Gastrocnemius medialis (tissue), 4 donors: Measurements from ENCODE around the gene ARVCF.

Experiments used
- POLR2A ChIP-seq, 2 donors: fragments of 450-650 bp; IDR thresholded peaks; one replicate each; pipeline ENCODE4 v1.6.1; 2017; ENCODE audit warnings: antibody characterized with exemption in 2 of 2, mild to moderate bottlenecking in 2 of 2, moderate library complexity in 2 of 2
- TF ChIP-seq, protein P1 (sequence below), 5 experiments: fragments of 450-650 bp in 3 of 5; fragments of 200-600 bp in 2 of 5; sonication (generic) in 2 of 5; IDR thresholded peaks in 4 of 5; conservative IDR thresholded peaks in 1 of 5; 1 replicate in 4 of 5; 2 replicates in 1 of 5; pipeline ENCODE4 v1.5.1; 2016 to 2019; ENCODE audit warnings: antibody characterized with exemption in 5 of 5, mild to moderate bottlenecking in 3 of 5, moderate library complexity in 3 of 5

DNA sequence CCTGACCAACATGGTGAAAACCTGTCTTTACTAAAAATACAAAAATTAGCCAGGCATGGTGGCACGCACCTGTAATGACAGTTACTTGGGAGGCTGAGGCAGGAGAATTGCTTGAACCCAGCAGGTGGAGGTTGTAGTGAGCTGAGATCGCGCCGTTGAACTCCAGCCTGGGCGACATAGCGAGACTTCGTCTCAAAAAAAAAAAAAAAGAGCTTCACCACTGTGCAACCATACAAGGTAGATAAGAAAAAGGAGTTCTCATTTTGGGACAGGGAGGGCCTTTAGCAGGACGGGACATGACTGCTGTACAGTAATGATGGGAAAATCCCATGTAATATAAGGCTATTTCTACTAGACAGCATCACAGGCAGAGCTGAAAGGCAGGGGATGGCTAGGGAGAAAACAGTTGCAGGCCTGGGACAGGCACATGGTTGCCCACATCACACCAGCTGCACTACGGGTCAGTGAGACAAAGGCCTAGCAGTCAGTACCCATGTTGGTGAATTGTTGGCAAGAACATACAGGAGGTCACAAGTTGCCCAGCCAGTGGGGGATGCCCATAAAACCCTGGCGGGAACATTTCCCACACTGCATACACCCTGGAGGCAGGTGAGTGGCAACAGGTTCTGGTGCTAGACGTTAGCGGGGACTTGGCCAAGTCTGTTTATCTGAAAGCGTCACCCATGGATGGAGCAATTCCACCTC, 9.7 kb upstream of the ARVCF start:
- TF ChIP-seq, protein P1, sequence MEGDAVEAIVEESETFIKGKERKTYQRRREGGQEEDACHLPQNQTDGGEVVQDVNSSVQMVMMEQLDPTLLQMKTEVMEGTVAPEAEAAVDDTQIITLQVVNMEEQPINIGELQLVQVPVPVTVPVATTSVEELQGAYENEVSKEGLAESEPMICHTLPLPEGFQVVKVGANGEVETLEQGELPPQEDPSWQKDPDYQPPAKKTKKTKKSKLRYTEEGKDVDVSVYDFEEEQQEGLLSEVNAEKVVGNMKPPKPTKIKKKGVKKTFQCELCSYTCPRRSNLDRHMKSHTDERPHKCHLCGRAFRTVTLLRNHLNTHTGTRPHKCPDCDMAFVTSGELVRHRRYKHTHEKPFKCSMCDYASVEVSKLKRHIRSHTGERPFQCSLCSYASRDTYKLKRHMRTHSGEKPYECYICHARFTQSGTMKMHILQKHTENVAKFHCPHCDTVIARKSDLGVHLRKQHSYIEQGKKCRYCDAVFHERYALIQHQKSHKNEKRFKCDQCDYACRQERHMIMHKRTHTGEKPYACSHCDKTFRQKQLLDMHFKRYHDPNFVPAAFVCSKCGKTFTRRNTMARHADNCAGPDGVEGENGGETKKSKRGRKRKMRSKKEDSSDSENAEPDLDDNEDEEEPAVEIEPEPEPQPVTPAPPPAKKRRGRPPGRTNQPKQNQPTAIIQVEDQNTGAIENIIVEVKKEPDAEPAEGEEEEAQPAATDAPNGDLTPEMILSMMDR (IDR thresholded peaks at IDR 0.05 in 4 of 5, conservative IDR thresholded peaks at IDR 0.05 in 1 of 5), result no peak
- no peak for TF ChIP-seq POLR2A (IDR thresholded peaks at IDR 0.05)
